K562 (cell line): ENCODE data around the gene TARS3. TPM values are rescaled to one million over a fixed set of nuclear protein-coding genes. Genes with fewer than 3 reads are reported as not detected.
A peak's percentile ranks its signal among the peaks of the same experiment; 100 is the strongest.

Experiments
- ATAC-seq: fragments of 200-7000 bp; cut with Tn5 transposase; 3 replicates; pipeline ENCODE4 v1.9.1; 2020; ENCODE audit warnings: moderate library complexity
- BruUV-seq: library from RNA; stranded (reverse); fragments of 400-500 nt; replicated peaks from 2 replicates; lab custom pipeline; 2021; lab: Mats Ljungman, UMichigan
- CTCF ChIA-PET: fragments of 300-600 bp; formaldehyde crosslinking; extraction: SDS; loops from one replicate; lab custom pipeline; 2021; ENCODE audit warnings: low intra/inter-chr PET ratio; lab: Yijun Ruan, JAX
- POLR2A ChIA-PET: fragments of 300-600, 350-650 bp; sonication (Branson Sonifier 250); formaldehyde crosslinking; extraction: SDS; loops from one replicate; lab custom pipeline; 2021; ENCODE audit warnings: antibody characterized with exemption, inconsistent platforms; lab: Yijun Ruan, JAX
- DNase-seq, 4 experiments: peaks; one replicate each; pipeline versions ENCODE4 v3.0.0 to v3.0.0-alpha.2; 2011 to 2018; ENCODE audit warnings: low spot score in 3 of 4, mixed read lengths in 3 of 4; ENCODE audit errors: extremely low read depth in 1 of 4
- FAIRE-seq: peaks from 2 replicates; lab custom pipeline; 2011; peaks lifted over from hg19 to GRCh38; lab: Jason Lieb, UNC
- H2AFZ ChIP-seq: 2 replicates; pipeline ENCODE4 v1.6.0; 2011; ENCODE audit warnings: low read depth, low read length, control low read depth, inconsistent platforms
- H3K27ac ChIP-seq: fragments of 200-600 bp; 3 replicates; pipeline ENCODE4 v1.8.0; 2011; ENCODE audit warnings: low read depth, mild to moderate bottlenecking, control low read depth, inconsistent platforms, low read length, moderate library complexity, mixed read lengths; ENCODE audit errors: extremely low read depth
- H3K27me3 ChIP-seq, 2 experiments: fragments of 300-600 bp in 1 of 2; 2 replicates in 1 of 2; 3 replicates in 1 of 2; pipeline versions ENCODE4 v1.6.0 to v1.8.0; 2011; ENCODE audit warnings: inconsistent platforms in 2 of 2, low read length in 2 of 2, mild to moderate bottlenecking in 1 of 2, mixed read lengths in 1 of 2, moderate library complexity in 1 of 2; ENCODE audit not compliant: control insufficient read depth in 2 of 2, insufficient read depth in 2 of 2
- H3K36me3 ChIP-seq: fragments of 300-600 bp; 3 replicates; pipeline ENCODE4 v1.8.0; 2011; ENCODE audit warnings: mild to moderate bottlenecking, low read length, inconsistent platforms; ENCODE audit not compliant: control insufficient read depth, insufficient read depth
- H3K4me1 ChIP-seq, 2 experiments: fragments of 200-600 bp in 1 of 2; replicated peaks in 1 of 2; 2 replicates in 1 of 2; 3 replicates in 1 of 2; pipeline versions ENCODE4 v1.5.1 to v1.8.0; 2011; ENCODE audit warnings: inconsistent platforms in 2 of 2, low read length in 2 of 2, mild to moderate bottlenecking in 1 of 2, mixed read lengths in 1 of 2, moderate library complexity in 1 of 2; ENCODE audit not compliant: control insufficient read depth in 2 of 2, insufficient read depth in 2 of 2
- H3K4me2 ChIP-seq: 2 replicates; pipeline ENCODE4 v1.6.1; 2011; ENCODE audit warnings: low read length, control low read depth, inconsistent platforms, mixed read lengths; ENCODE audit not compliant: insufficient read depth
- H3K4me3 ChIP-seq: fragments of 200-600 bp; sonication (generic), shearing (Covaris generic); 2 replicates; pipeline ENCODE4 v1.5.1; 2016; ENCODE audit warnings: control low read depth, inconsistent platforms
- H3K79me2 ChIP-seq: fragments of 200-600 bp; 3 replicates; pipeline ENCODE4 v1.8.0; 2011; ENCODE audit warnings: low read length, inconsistent platforms; ENCODE audit not compliant: control insufficient read depth, insufficient read depth
- H3K9ac ChIP-seq, 2 experiments: 2 replicates each; pipeline versions ENCODE4 v1.6.0 to v1.6.1; 2011; ENCODE audit warnings: low read depth in 2 of 2, low read length in 2 of 2, control low read depth in 1 of 2, inconsistent platforms in 1 of 2, mild to moderate bottlenecking in 1 of 2, mixed read lengths in 1 of 2; ENCODE audit not compliant: insufficient read depth in 1 of 2
- H3K9me1 ChIP-seq: one replicate; pipeline ENCODE4 v1.6.0; 2011; ENCODE audit warnings: inconsistent platforms, mild to moderate bottlenecking, low read length, moderate library complexity; ENCODE audit not compliant: control insufficient read depth, insufficient read depth
- H3K9me3 ChIP-seq: replicated peaks from 2 replicates; pipeline ENCODE4 v1.5.1; 2011; ENCODE audit warnings: low read depth, low read length, inconsistent platforms; ENCODE audit not compliant: control insufficient read depth, insufficient read depth
- H4K20me1 ChIP-seq: replicated peaks from 2 replicates; pipeline ENCODE4 v1.6.1; 2011; ENCODE audit warnings: low read length, inconsistent platforms, mixed read lengths; ENCODE audit not compliant: control insufficient read depth, insufficient read depth
- BCOR ChIP-seq: fragments of 450-650 bp; IDR thresholded peaks from 2 replicates; pipeline ENCODE4 v1.6.1; 2016
- KAT7 ChIP-seq: sonication (generic); formaldehyde crosslinking; IDR thresholded peaks from 2 replicates; pipeline ENCODE4 v1.8.0; 2022; ENCODE audit warnings: missing genetic modification reagents, mild to moderate bottlenecking, borderline replicate concordance
- PHB2 ChIP-seq: fragments of 450-650 bp; IDR thresholded peaks from 2 replicates; pipeline ENCODE4 v1.6.1; 2017; ENCODE audit warnings: low read depth
- POLR2AphosphoS5 ChIP-seq: IDR thresholded peaks from 2 replicates; pipeline ENCODE4 v1.6.1; 2011; ENCODE audit warnings: mild to moderate bottlenecking, low read depth, low read length, moderate library complexity; ENCODE audit not compliant: control insufficient read depth, insufficient read depth
- RBM25 ChIP-seq: fragments of 200-400 bp; formaldehyde crosslinking; IDR thresholded peaks from 2 replicates; pipeline ENCODE4 v1.6.1; 2018; ENCODE audit warnings: low read length, low read depth, moderate library complexity; ENCODE audit not compliant: severe bottlenecking
- SMARCA5 ChIP-seq: fragments of 450-650 bp; IDR thresholded peaks from 2 replicates; pipeline ENCODE4 v1.6.1; 2016
- TEAD4 ChIP-seq, 2 experiments: sonication (generic) in 1 of 2; formaldehyde crosslinking in 1 of 2; IDR thresholded peaks; 2 replicates each; pipeline versions ENCODE4 v1.6.1 to v1.8.0; 2012 to 2022; ENCODE audit warnings: borderline replicate concordance in 1 of 2, inconsistent platforms in 1 of 2, low read length in 1 of 2, mild to moderate bottlenecking in 1 of 2, missing genetic modification reagents in 1 of 2
- ZFP36 ChIP-seq: fragments of 150-350 bp; IDR thresholded peaks from 2 replicates; pipeline ENCODE4 v1.6.1; 2018; ENCODE audit warnings: low read length, low read depth; ENCODE audit not compliant: partially characterized antibody
- ZNF121 ChIP-seq: sonication (generic); formaldehyde crosslinking; conservative IDR thresholded peaks from 2 replicates; pipeline ENCODE4 v1.8.0; 2022; ENCODE audit warnings: missing genetic modification reagents
- WGBS: fragments of 100-300 bp; shearing (Covaris generic); methylation state at CpG from one replicate; pipeline ENCODE4 v1.1.6; 2016; ENCODE audit warnings: low coverage, mixed read lengths; ENCODE audit not compliant: insufficient coverage; ENCODE audit errors: missing lambda C conversion rate; 5-methylcytosine and 5-hydroxymethylcytosine counted together
- in situ Hi-C: fragments of 300-500 bp; cut with MboI; formaldehyde crosslinking; loops from 4 replicates; pipeline ENCODE4 v1.15.0; 2018; ENCODE audit warnings: inconsistent platforms, mixed read lengths
- intact Hi-C: fragments of 100-400 bp; cut with micrococcal nuclease; formaldehyde crosslinking; loops from 2 replicates; pipeline ENCODE4 v1.14.2; 2022
- polyA plus RNA-seq, 8 experiments: library from polyadenylated mRNA; depleted of rRNA in 4 of 8; stranded (reverse) in 5 of 8; unstranded in 3 of 8; fragments of >200 nt; fragmentation: Nextera tagmentation in 2 of 8; fragmentation: Illumina TruSeq in 1 of 8; extraction: Ambion mirVana in 2 of 8; extraction: Trizol in 1 of 8; gene quantifications; 2 replicates each; pipeline versions ENCODE4 v1.2.1 to v1.2.3, GENCODE V29; 2011 to 2014; ENCODE audit warnings: inconsistent platforms in 1 of 8, missing spikeins in 1 of 8
- total RNA-seq, 7 experiments: library from RNA; depleted of rRNA in 6 of 7; stranded (reverse); fragments of >200 nt in 6 of 7; fragmentation: Illumina TruSeq in 2 of 7; extraction: Trizol in 2 of 7; gene quantifications; 2 replicates each; pipeline versions ENCODE4 v1.2.1 to v1.2.3, GENCODE V29; 2011 to 2021; ENCODE audit warnings: low replicate concordance in 1 of 7

TARS3 gene
- total and polyA plus RNA-seq, 9 of the 15 experiments (the other 6 are each of a cell fraction or from before 2014, with no cell fraction given): 2.1 to 14.7 (median 9.8) TPM

- H3K9me3 ChIP-seq: no peaks in the 10 kb centered on the region
- peaks cover 1% of the 10 kb centered on the region; the same call in 1 of the 3 replicates for H3K36me3 ChIP-seq
- ChIA-PET CTCF (no interaction called here), POLR2A (no interaction called here)
- 0% methylated on average over 1 of the region's 1 CpG for WGBS
- H3K27ac ChIP-seq: no peak overlapping the region
- intact Hi-C loops: no loop called here
- no peak for FAIRE-seq
- in situ Hi-C loops: no loop called here
- peaks cover 7 to 30% of the 10 kb centered on the region in 2 experiments for H3K4me1 ChIP-seq
- no peak overlapping the region for H2AFZ ChIP-seq
- H4K20me1 ChIP-seq: no peaks in the 10 kb centered on the region
- TF ChIP-seq ZNF121 (CRISPR knock-in tag) (peak; percentile 71), TEAD4 (IDR thresholded peaks at IDR 0.05; ENCODE audit: low read length) (no peak), TEAD4 (CRISPR knock-in tag; IDR thresholded peaks at IDR 0.05; ENCODE audit: borderline replicate concordance) (no peak)
- BruUV-seq: no TSS peak
- no peak overlapping the region for H3K4me2 ChIP-seq
- H3K79me2 ChIP-seq: peaks cover 11% of the 10 kb centered on the region; the same call in 2 of the 3 replicates
- DNase-seq: no peak
- ATAC-seq: no peak
- no peak overlapping the region for H3K4me3 ChIP-seq
- no peak overlapping the region for H3K9ac ChIP-seq
- H3K27me3 ChIP-seq: no peaks in the 10 kb centered on the region
- H3K9me1 ChIP-seq: no peaks in the 10 kb centered on the region
Measured at GRCh38 chr15:101727186-101727585, 2.9 kb upstream of the TARS3 start.

- intact Hi-C loops (no loop called here), in situ Hi-C loops (no loop called here)
- peak; percentile 52 for FAIRE-seq
- Histone ChIP-seq H3K27ac (peak overlapping the region; percentile 66; the same call in 2 of the 3 replicates), H2AFZ (peak overlapping the region; percentile 93), H3K4me3 (no peak overlapping the region), H3K36me3 (peaks cover 21% of the 10 kb centered on the region; the same call in 2 of the 3 replicates), H3K9me1 (no peaks in the 10 kb centered on the region), H4K20me1 (no peaks in the 10 kb centered on the region), H3K27me3 (no peaks in the 10 kb centered on the region), H3K4me2 (peak overlapping the region; percentile 82), H3K79me2 (peaks cover 11% of the 10 kb centered on the region; the same call in 2 of the 3 replicates), H3K4me1 (peaks cover 6 to 13% of the 10 kb centered on the region in 2 experiments; a peak in 3 of 5 replicates), H3K9me3 (no peaks in the 10 kb centered on the region), H3K9ac (peak overlapping the region in 1 of 2 experiments; percentile 51; a peak in 2 of 4 replicates)
- ATAC-seq: no peak
- no peak for DNase-seq
- ChIA-PET CTCF (no interaction called here), POLR2A (interaction anchor here (0.6 to 1.8 kb wide), 2 partner anchors 12 to 53 kb away, joined by 3 to 5 read pairs; no protein-coding TSS in a partner anchor)
- no TSS peak for BruUV-seq
- WGBS: 54% methylated on average over 2 of the region's 2 CpGs
- TF ChIP-seq RBM25: peak; percentile 16
- peak; percentile 54 for TF ChIP-seq ZFP36
- TF ChIP-seq KAT7: no peak
- TF ChIP-seq PHB2: no peak
- 0 out of 2 replicates have a peak, but pooled peaks have one; percentile 38 for TF ChIP-seq SMARCA5
- peak; percentile 67; the same call in 1 of the 2 replicates for TF ChIP-seq BCOR
- no peak for TF ChIP-seq POLR2AphosphoS5
Measured at GRCh38 chr15:101725073-101725472, 800 bp upstream of the TARS3 start.
